ENCODE results near the gene TCEA3. TPM values are rescaled to one million over a fixed set of nuclear protein-coding genes. Genes with fewer than 3 reads are reported as not detected.
A peak's percentile ranks its signal among the peaks of the same experiment; 100 is the strongest.

The TCEA3 gene
- total RNA-seq, 1 donor from 2014 or later, result 6.8 TPM

DNA sequence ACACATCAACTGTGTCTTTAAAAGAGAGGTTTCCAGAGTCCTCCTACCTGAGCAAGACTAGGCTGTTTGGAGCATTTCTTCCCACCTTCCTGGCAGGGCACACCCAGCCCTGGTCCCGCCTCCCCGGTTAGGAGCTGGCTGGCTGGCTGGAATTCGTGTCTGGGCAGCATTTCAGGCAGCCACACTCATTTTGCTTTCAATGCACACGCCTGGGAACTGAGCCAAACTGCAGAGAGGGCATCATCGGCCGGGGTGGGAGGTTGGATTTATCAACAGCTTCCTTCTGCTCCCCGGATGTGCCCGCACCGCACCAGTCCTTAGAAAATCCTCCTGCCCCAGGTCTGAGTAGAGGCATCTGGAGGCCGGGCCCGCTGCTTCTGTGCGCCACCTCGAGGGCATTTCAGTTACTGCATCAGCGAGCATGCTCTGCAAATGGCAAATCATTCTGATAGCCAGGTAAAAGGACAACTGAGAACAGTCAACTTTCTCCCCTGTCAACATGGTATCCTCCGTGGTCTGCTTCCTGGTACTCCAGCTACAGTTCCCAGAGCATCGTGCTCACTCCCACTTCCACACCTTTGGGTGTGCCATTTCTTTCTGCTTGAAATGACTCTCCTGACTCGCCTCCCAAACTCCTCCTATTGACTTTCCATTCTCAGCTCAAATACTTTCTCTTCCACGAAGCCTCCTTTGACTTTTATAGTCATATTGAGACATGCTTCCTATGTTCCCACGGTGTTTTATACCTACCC lies 20.6 kb downstream of the TCEA3 start:
- Histone ChIP-seq H3K4me3 (ENCODE audit: low read depth, low read length) (no peak overlapping the region), H3K36me3 (ENCODE audit: control insufficient read depth, insufficient read depth, low read length) (no peaks in the 10 kb centered on the region), H3K27me3 (ENCODE audit: control insufficient read depth, insufficient read depth, low read length) (no peaks in the 10 kb centered on the region)
- DNase-seq (ENCODE audit: low read depth), result peak; percentile 91
- TF ChIP-seq, protein P1, sequence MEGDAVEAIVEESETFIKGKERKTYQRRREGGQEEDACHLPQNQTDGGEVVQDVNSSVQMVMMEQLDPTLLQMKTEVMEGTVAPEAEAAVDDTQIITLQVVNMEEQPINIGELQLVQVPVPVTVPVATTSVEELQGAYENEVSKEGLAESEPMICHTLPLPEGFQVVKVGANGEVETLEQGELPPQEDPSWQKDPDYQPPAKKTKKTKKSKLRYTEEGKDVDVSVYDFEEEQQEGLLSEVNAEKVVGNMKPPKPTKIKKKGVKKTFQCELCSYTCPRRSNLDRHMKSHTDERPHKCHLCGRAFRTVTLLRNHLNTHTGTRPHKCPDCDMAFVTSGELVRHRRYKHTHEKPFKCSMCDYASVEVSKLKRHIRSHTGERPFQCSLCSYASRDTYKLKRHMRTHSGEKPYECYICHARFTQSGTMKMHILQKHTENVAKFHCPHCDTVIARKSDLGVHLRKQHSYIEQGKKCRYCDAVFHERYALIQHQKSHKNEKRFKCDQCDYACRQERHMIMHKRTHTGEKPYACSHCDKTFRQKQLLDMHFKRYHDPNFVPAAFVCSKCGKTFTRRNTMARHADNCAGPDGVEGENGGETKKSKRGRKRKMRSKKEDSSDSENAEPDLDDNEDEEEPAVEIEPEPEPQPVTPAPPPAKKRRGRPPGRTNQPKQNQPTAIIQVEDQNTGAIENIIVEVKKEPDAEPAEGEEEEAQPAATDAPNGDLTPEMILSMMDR (IDR thresholded peaks at IDR 0.05; ENCODE audit: insufficient read depth, low read length, poor library complexity, severe bottlenecking), result peak; percentile 95

DNA sequence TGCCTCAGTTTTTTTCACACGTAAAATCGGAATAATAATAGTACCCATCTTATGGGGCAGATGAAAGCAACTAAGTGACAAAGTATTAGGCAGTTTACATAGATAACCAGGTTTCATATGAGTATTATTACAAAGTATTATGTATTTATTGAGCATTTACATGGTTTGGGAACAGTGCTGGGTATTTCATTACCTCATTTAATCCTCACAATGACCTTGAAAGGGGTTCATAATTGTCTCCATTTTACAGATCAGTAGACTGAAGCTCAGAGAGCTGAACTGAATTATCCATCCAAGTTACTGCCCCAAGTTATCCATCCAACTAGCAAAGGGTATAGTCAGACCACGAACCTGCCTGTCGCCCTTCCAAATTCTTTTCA lies 21.2 kb downstream of the TCEA3 start:
- DNase-seq (ENCODE audit: low read depth), result no peak
- H3K36me3 ChIP-seq (ENCODE audit: control insufficient read depth, insufficient read depth, low read length), result no peaks in the 10 kb centered on the region
- H3K27me3 ChIP-seq (ENCODE audit: control insufficient read depth, insufficient read depth, low read length), result no peaks in the 10 kb centered on the region
- no peak overlapping the region for H3K4me3 ChIP-seq (ENCODE audit: low read depth, low read length)
- TF ChIP-seq, protein P1 (IDR thresholded peaks at IDR 0.05; ENCODE audit: insufficient read depth, low read length, poor library complexity, severe bottlenecking), result no peak

DNA sequence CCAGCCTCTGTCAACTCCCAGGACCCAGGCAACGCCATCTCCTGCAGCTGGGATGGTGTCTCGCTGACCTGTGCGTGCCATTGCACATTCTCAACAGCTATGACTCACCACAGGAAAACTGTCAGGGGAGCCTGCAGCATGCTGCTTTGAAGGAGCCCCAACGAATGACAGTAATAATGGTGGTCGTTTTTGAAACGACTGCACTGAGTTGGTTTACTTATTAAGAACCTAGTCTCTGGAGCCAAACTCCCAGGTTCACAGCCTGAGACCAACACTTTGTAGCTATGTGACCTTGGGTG lies 21.6 kb downstream of the TCEA3 start:
- H3K27me3 ChIP-seq (ENCODE audit: control insufficient read depth, insufficient read depth, low read length), result no peaks in the 10 kb centered on the region
- no peaks in the 10 kb centered on the region for H3K36me3 ChIP-seq (ENCODE audit: control insufficient read depth, insufficient read depth, low read length)
- no peak overlapping the region for H3K4me3 ChIP-seq (ENCODE audit: low read depth, low read length)
- peak; percentile 58 for DNase-seq (ENCODE audit: low read depth)
- TF ChIP-seq, protein P1 (IDR thresholded peaks at IDR 0.05; ENCODE audit: insufficient read depth, low read length, poor library complexity, severe bottlenecking), result no peak

DNA sequence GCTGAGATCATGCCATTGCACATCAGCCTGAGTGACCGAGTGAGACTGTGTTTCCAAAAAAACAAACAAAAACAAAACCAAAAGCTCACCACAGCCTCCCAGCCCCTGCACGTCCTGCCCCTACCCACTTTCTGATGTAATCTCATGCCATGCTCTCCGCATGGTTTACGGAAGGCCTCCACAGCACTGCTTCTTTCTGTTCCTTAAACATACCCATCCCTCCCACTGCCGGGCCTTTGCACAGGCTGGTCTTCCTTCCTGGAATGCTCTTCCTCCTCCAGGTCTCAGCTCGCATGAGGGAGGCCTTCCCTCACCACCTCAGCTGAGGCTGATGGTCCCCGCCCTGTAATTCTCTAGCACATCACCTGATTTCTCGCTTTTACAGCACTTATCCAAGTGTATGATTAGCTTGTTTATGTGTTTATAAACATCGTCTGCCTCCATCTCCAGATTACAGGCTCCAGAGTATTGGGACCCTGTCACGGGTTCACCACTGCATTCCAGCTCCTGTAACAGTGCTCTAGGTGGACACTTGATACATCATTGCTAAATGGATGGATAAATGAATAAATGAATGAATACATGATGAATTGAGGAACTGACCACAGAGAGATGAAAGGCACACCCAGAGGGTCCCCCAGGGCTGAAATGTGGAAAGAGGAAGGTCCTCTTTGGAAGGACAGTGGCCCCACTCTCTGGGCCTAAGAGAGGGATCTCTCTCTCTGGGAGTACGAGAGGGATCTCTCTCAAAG lies 22.1 kb downstream of the TCEA3 start:
- DNase-seq (ENCODE audit: low read depth), result no peak
- TF ChIP-seq, protein P1 (IDR thresholded peaks at IDR 0.05; ENCODE audit: insufficient read depth, low read length, poor library complexity, severe bottlenecking), result no peak
- Histone ChIP-seq H3K27me3 (ENCODE audit: control insufficient read depth, insufficient read depth, low read length) (no peaks in the 10 kb centered on the region), H3K4me3 (ENCODE audit: low read depth, low read length) (no peak overlapping the region), H3K36me3 (ENCODE audit: control insufficient read depth, insufficient read depth, low read length) (no peaks in the 10 kb centered on the region)

DNA sequence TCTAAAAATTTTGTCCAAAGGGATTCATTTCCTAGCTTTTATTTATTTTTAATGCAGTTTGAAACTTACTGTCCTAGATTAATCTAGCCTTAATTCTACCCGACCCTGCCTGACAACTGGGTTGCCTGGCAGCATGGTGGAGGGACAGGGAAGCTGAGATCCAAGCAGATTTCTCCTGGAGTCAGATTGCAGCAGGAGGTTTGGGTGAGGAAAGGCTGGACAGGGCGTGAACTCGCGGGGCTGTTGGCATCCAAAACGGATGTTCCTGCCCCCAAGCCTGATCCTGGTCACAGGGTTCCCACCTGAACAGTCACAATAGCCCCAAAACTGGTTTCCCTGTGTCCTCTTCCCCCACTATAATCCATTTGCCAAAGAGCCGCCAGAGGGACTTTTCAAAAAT lies 23.2 kb downstream of the TCEA3 start:
- no peaks in the 10 kb centered on the region for H3K36me3 ChIP-seq (ENCODE audit: control insufficient read depth, insufficient read depth, low read length)
- no peak overlapping the region for H3K4me3 ChIP-seq (ENCODE audit: low read depth, low read length)
- TF ChIP-seq, protein P1 (IDR thresholded peaks at IDR 0.05; ENCODE audit: insufficient read depth, low read length, poor library complexity, severe bottlenecking), result no peak
- no peaks in the 10 kb centered on the region for H3K27me3 ChIP-seq (ENCODE audit: control insufficient read depth, insufficient read depth, low read length)
- DNase-seq (ENCODE audit: low read depth), result no peak

Measured in kidney epithelial cell (primary cell).